ENCODE data around the gene ANTXR1.

The ANTXR1 gene

DNA sequence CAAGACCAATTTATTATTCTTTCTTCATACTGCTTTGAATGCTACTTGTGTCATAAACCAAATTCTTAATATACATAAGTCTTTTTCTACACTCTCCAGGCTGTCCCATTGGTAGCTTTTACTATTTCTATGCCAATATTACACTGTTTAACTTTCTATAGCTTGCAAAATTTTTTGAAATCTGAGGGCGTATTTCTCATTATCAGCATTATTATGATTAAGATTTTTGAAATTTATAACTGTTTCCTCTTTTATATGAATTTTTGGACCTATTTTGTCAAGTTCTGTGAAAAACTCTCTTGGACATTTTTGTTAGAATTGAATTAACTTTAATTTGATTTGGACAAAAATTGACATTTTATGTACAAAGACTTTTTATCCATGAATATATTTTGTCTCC lies 275.4 kb downstream of the ANTXR1 start:
- no peaks in the 10 kb centered on the region for H3K9me3 ChIP-seq (ENCODE audit: insufficient read depth, low read length, severe bottlenecking)
- H3K4me1 ChIP-seq (ENCODE audit: insufficient read depth, low read length): no peaks in the 10 kb centered on the region
- H3K27ac ChIP-seq (ENCODE audit: low read length): no peak overlapping the region
- H3K9ac ChIP-seq (ENCODE audit: low read depth, low read length): no peak overlapping the region
- H3K79me2 ChIP-seq (ENCODE audit: insufficient read depth, low read length): no peaks in the 10 kb centered on the region
- no peak for ATAC-seq (ENCODE audit: insufficient read depth, low read depth)
- TF ChIP-seq EZH2 (IDR thresholded peaks at IDR 0.05; ENCODE audit: borderline replicate concordance, low read depth, low read length, severe bottlenecking) (no peak), CTCF (IDR thresholded peaks at IDR 0.05; ENCODE audit: borderline replicate concordance, extremely low read depth, low read length, poor library complexity, severe bottlenecking) (no peak)
- H3K4me3 ChIP-seq (ENCODE audit: low read depth in 1 of 2, low read length in 2 of 2): no peak overlapping the region
- no peaks in the 10 kb centered on the region for H3K36me3 ChIP-seq (ENCODE audit: insufficient read depth, low read length)
- H3K4me2 ChIP-seq (ENCODE audit: insufficient read depth, low read length): no peak overlapping the region
- no peak for DNase-seq
- no peaks in the 10 kb centered on the region for H3K27me3 ChIP-seq (ENCODE audit: insufficient read depth, low read length, poor library complexity)
- no peaks in the 10 kb centered on the region for H4K20me1 ChIP-seq (ENCODE audit: insufficient read depth, low read length)
- no peak overlapping the region for H2AFZ ChIP-seq (ENCODE audit: low read depth, low read length)

- Histone ChIP-seq H4K20me1 (ENCODE audit: insufficient read depth, low read length) (no peaks in the 10 kb centered on the region), H3K4me3 (ENCODE audit: low read depth in 1 of 2, low read length in 2 of 2) (no peak overlapping the region), H3K9ac (ENCODE audit: low read depth, low read length) (no peak overlapping the region), H3K4me1 (ENCODE audit: insufficient read depth, low read length) (no peaks in the 10 kb centered on the region), H3K27me3 (ENCODE audit: insufficient read depth, low read length, poor library complexity) (no peaks in the 10 kb centered on the region), H3K79me2 (ENCODE audit: insufficient read depth, low read length) (no peaks in the 10 kb centered on the region), H2AFZ (ENCODE audit: low read depth, low read length) (no peak overlapping the region), H3K4me2 (ENCODE audit: insufficient read depth, low read length) (no peak overlapping the region), H3K27ac (ENCODE audit: low read length) (no peak overlapping the region), H3K9me3 (ENCODE audit: insufficient read depth, low read length, severe bottlenecking) (no peaks in the 10 kb centered on the region), H3K36me3 (ENCODE audit: insufficient read depth, low read length) (no peaks in the 10 kb centered on the region)
- DNase-seq (no peak), ATAC-seq (ENCODE audit: insufficient read depth, low read depth) (no peak)
- TF ChIP-seq EZH2 (IDR thresholded peaks at IDR 0.05; ENCODE audit: borderline replicate concordance, low read depth, low read length, severe bottlenecking) (no peak), CTCF (IDR thresholded peaks at IDR 0.05; ENCODE audit: borderline replicate concordance, extremely low read depth, low read length, poor library complexity, severe bottlenecking) (no peak)
Observed at GRCh38 chr2:69291004-69291650, 278.1 kb downstream of the ANTXR1 start.

DNA sequence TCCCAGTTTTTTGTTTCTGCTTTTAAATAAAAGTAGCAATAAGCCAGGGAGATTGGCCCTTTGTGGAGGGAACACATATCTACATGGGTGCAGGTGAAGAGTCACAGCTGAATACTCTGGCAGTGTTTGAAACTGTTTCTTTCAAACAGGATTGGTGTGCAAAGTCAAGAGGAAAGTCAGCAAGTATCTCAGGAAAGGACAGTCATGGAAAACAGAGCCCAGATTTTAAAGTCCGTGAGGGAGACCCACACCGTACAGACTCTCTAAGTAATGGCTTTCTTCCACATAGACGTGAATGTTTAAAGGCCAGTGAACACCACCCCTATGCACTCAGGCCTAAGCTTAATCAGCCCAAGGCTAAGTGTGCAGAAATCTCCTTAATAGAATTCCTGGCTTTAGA lies 278.7 kb downstream of the ANTXR1 start:
- H3K9me3 ChIP-seq (ENCODE audit: insufficient read depth, low read length, severe bottlenecking): no peaks in the 10 kb centered on the region
- no peaks in the 10 kb centered on the region for H3K79me2 ChIP-seq (ENCODE audit: insufficient read depth, low read length)
- no peak for TF ChIP-seq EZH2 (IDR thresholded peaks at IDR 0.05; ENCODE audit: borderline replicate concordance, low read depth, low read length, severe bottlenecking)
- no peak for TF ChIP-seq CTCF (IDR thresholded peaks at IDR 0.05; ENCODE audit: borderline replicate concordance, extremely low read depth, low read length, poor library complexity, severe bottlenecking)
- no peak overlapping the region for H3K4me2 ChIP-seq (ENCODE audit: insufficient read depth, low read length)
- H2AFZ ChIP-seq (ENCODE audit: low read depth, low read length): no peak overlapping the region
- no peaks in the 10 kb centered on the region for H3K4me1 ChIP-seq (ENCODE audit: insufficient read depth, low read length)
- H4K20me1 ChIP-seq (ENCODE audit: insufficient read depth, low read length): no peaks in the 10 kb centered on the region
- no peak overlapping the region for H3K27ac ChIP-seq (ENCODE audit: low read length)
- ATAC-seq (ENCODE audit: insufficient read depth, low read depth): no peak
- no peaks in the 10 kb centered on the region for H3K27me3 ChIP-seq (ENCODE audit: insufficient read depth, low read length, poor library complexity)
- no peaks in the 10 kb centered on the region for H3K36me3 ChIP-seq (ENCODE audit: insufficient read depth, low read length)
- DNase-seq: no peak
- no peak overlapping the region for H3K9ac ChIP-seq (ENCODE audit: low read depth, low read length)
- H3K4me3 ChIP-seq (ENCODE audit: low read depth in 1 of 2, low read length in 2 of 2): no peak overlapping the region

Data from DND-41 (cell line).